PC-3 (cell line): ENCODE data around the gene NUDT3. TPM values are rescaled to one million over a fixed set of nuclear protein-coding genes. Genes with fewer than 3 reads are reported as not detected.
A peak's percentile ranks its signal among the peaks of the same experiment; 100 is the strongest.

Source experiments
- ATAC-seq: fragments of 200-7000 bp; cut with Tn5 transposase; 2 replicates; pipeline ENCODE4 v1.9.1; 2020; ENCODE audit warnings: mild to moderate bottlenecking, moderate library complexity
- BruUV-seq: library from RNA; stranded (reverse); fragments of 400-500 nt; replicated peaks from 2 replicates; lab custom pipeline; 2021; lab: Mats Ljungman, UMichigan
- CTCF ChIA-PET: fragments of 300-600 bp; sonication (Branson Sonifier 250); formaldehyde crosslinking; loops from one replicate; lab custom pipeline; 2022; ENCODE audit warnings: antibody characterized with exemption; lab: Charles Lee
- POLR2A ChIA-PET: fragments of 300-600 bp; sonication (Branson Sonifier 250); formaldehyde crosslinking; loops from one replicate; lab custom pipeline; 2022; ENCODE audit warnings: antibody characterized with exemption; ENCODE audit not compliant: unreplicated experiment; lab: Charles Lee
- DNase-seq: peaks from one replicate; pipeline ENCODE4 v3.0.0-alpha.2; 2015
- H2AFZ ChIP-seq: fragments of 300-600 bp; sonication (generic); 2 replicates; pipeline ENCODE4 v1.6.0; 2016; ENCODE audit warnings: antibody characterized with exemption, low read length
- H3F3A ChIP-seq: fragments of 300-600 bp; sonication (generic); one replicate; pipeline ENCODE4 v1.6.0; 2017; ENCODE audit warnings: antibody characterized with exemption, low read length, control low read depth, mild to moderate bottlenecking; ENCODE audit not compliant: unreplicated experiment
- H3K27ac ChIP-seq: fragments of 300-600 bp; sonication (generic); 2 replicates; pipeline ENCODE4 v1.5.1; 2016; ENCODE audit warnings: mild to moderate bottlenecking, low read length
- H3K27me3 ChIP-seq: fragments of 300-600 bp; sonication (generic); 2 replicates; pipeline ENCODE4 v1.6.1; 2016; ENCODE audit warnings: low read length, mixed read lengths
- H3K36me3 ChIP-seq: fragments of 300-600 bp; sonication (generic); 2 replicates; pipeline ENCODE4 v1.6.1; 2016; ENCODE audit warnings: low read depth, mixed run types, low read length, mixed read lengths
- H3K4me1 ChIP-seq: fragments of 300-600 bp; sonication (generic); 2 replicates; pipeline ENCODE4 v1.5.1; 2016; ENCODE audit warnings: low read length; ENCODE audit not compliant: insufficient read depth
- H3K4me2 ChIP-seq: fragments of 300-600 bp; sonication (generic); 2 replicates; pipeline ENCODE4 v1.6.0; 2016; ENCODE audit warnings: low read length
- H3K4me3 ChIP-seq: fragments of 300-600 bp; sonication (generic); 2 replicates; pipeline ENCODE4 v1.5.1; 2016; ENCODE audit warnings: mild to moderate bottlenecking, low read length, mixed read lengths
- H3K79me2 ChIP-seq: fragments of 300-600 bp; sonication (generic); 2 replicates; pipeline ENCODE4 v1.6.1; 2017; ENCODE audit warnings: low read length, mixed read lengths
- H3K9ac ChIP-seq: fragments of 300-600 bp; sonication (generic); 2 replicates; pipeline ENCODE4 v1.6.0; 2016; ENCODE audit warnings: mild to moderate bottlenecking, low read length
- H3K9me2 ChIP-seq: fragments of 300-600 bp; sonication (generic); replicated peaks from 2 replicates; pipeline ENCODE4 v1.6.1; 2016; ENCODE audit warnings: mixed run types, low read length, mixed read lengths
- H3K9me3 ChIP-seq: fragments of 300-600 bp; sonication (generic); 2 replicates; pipeline ENCODE4 v1.6.1; 2016; ENCODE audit warnings: low read length, mixed read lengths
- H4K20me1 ChIP-seq: fragments of 300-600 bp; sonication (generic); 2 replicates; pipeline ENCODE4 v1.6.1; 2016; ENCODE audit warnings: low read length, mixed read lengths
- EZH2 ChIP-seq: fragments of 300-600 bp; sonication (generic); IDR thresholded peaks from one replicate; pipeline ENCODE4 v1.6.1; 2017; ENCODE audit warnings: antibody characterized with exemption, mild to moderate bottlenecking, low read length; ENCODE audit not compliant: unreplicated experiment
- EZH2phosphoT487 ChIP-seq: fragments of 300-600 bp; sonication (generic); IDR thresholded peaks from 2 replicates; pipeline ENCODE4 v1.6.1; 2018; ENCODE audit warnings: mild to moderate bottlenecking, antibody characterized with exemption, low read length, borderline replicate concordance
- intact Hi-C: fragments of 100-400 bp; cut with micrococcal nuclease; formaldehyde crosslinking; loops from 2 replicates; pipeline ENCODE4 v1.9.0; 2023
- total RNA-seq: library from RNA; depleted of rRNA; stranded (reverse); fragments of >200 nt; gene quantifications from 2 replicates; pipeline ENCODE4 v1.2.3, GENCODE V29; 2014
- TF ChIP-seq, protein P1 (sequence below): fragments of 300-600 bp; sonication (generic); conservative IDR thresholded peaks from 2 replicates; pipeline ENCODE4 v1.5.1; 2017; ENCODE audit warnings: antibody characterized with exemption, low read depth, mild to moderate bottlenecking, low read length

NUDT3 gene
- total RNA-seq, 1 experiment from 2014 or later = 24.6 TPM

DNA sequence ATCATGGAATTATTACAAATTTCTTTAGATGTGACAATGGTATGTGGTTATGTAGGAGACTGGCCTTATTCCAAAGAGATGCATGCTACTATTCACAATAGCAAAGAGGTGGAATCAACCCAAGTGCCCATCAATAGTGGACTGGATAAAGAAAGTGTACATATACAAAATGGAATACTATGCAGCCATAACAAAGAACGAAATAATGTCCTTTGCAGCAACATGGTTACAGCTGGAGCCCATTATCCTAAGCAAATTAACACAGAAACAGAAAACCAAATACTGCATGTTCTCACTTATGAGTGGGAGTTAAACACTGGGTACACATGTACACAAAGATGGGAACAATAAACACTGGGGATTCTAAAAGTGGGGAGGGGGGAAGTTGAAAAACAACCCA is 69.7 kb downstream of the NUDT3 start:
- POLR2A ChIA-PET = no interaction called here
- no peak for ATAC-seq
- intact Hi-C loops = no loop called here

DNA sequence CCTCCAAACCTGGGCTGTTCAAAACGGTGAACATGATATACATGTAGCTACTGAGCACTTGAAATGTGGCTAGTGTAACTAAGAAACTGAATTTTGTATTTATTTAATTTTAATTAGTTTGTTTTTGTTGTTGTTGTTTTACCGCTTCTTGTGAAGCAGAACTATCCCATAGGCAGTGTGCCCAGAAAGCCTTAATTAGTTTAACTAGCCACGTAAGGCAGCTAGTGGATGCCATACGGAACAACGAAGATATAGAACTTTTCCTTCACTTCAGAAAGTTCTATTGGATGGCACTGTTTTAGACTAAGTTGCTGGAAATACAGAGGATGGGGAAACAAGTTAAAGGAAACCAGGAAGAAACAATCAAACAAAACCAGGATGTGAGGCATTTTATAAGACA is 70.6 kb downstream of the NUDT3 start:
- H3K79me2 ChIP-seq = peaks cover 25% of the 10 kb centered on the region; the same call in 1 of the 2 replicates
- no peaks in the 10 kb centered on the region for H3K4me1 ChIP-seq
- H3K9me3 ChIP-seq = no peaks in the 10 kb centered on the region
- DNase-seq (no peak), ATAC-seq (no peak)
- H3K9me2 ChIP-seq = no peaks in the 10 kb centered on the region
- TF ChIP-seq, protein P1, sequence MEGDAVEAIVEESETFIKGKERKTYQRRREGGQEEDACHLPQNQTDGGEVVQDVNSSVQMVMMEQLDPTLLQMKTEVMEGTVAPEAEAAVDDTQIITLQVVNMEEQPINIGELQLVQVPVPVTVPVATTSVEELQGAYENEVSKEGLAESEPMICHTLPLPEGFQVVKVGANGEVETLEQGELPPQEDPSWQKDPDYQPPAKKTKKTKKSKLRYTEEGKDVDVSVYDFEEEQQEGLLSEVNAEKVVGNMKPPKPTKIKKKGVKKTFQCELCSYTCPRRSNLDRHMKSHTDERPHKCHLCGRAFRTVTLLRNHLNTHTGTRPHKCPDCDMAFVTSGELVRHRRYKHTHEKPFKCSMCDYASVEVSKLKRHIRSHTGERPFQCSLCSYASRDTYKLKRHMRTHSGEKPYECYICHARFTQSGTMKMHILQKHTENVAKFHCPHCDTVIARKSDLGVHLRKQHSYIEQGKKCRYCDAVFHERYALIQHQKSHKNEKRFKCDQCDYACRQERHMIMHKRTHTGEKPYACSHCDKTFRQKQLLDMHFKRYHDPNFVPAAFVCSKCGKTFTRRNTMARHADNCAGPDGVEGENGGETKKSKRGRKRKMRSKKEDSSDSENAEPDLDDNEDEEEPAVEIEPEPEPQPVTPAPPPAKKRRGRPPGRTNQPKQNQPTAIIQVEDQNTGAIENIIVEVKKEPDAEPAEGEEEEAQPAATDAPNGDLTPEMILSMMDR = no peak
- TF ChIP-seq EZH2phosphoT487 (no peak), EZH2 (no peak)
- intact Hi-C loops = no loop called here
- H3K4me3 ChIP-seq = no peak overlapping the region
- no peak overlapping the region for H2AFZ ChIP-seq
- no peak overlapping the region for H3K4me2 ChIP-seq
- H3K36me3 ChIP-seq = no peaks in the 10 kb centered on the region
- H3K27ac ChIP-seq = no peak overlapping the region
- no peaks in the 10 kb centered on the region for H3F3A ChIP-seq
- CTCF ChIA-PET = no interaction called here
- no TSS peak for BruUV-seq
- POLR2A ChIA-PET = no interaction called here
- H3K9ac ChIP-seq = no peak overlapping the region
- no peaks in the 10 kb centered on the region for H4K20me1 ChIP-seq
- no peaks in the 10 kb centered on the region for H3K27me3 ChIP-seq

More for the DNA sequence above, 69.7 kb downstream of the NUDT3 start:
- BruUV-seq = no TSS peak
- no peak for TF ChIP-seq EZH2
- no peak for TF ChIP-seq EZH2phosphoT487
- TF ChIP-seq, protein P1 = no peak
- CTCF ChIA-PET = no interaction called here
- Histone ChIP-seq H3K27me3 (no peaks in the 10 kb centered on the region), H3K4me1 (no peaks in the 10 kb centered on the region), H3K79me2 (0 out of 2 replicates have a peak, but pooled peaks cover 16% of the 10 kb centered on the region), H3K27ac (no peak overlapping the region), H3K9me2 (no peaks in the 10 kb centered on the region), H3K4me3 (no peak overlapping the region), H3K9me3 (no peaks in the 10 kb centered on the region), H3K36me3 (no peaks in the 10 kb centered on the region), H2AFZ (no peak overlapping the region), H4K20me1 (no peaks in the 10 kb centered on the region), H3F3A (no peaks in the 10 kb centered on the region), H3K4me2 (no peak overlapping the region), H3K9ac (no peak overlapping the region)
- DNase-seq = no peak

DNA sequence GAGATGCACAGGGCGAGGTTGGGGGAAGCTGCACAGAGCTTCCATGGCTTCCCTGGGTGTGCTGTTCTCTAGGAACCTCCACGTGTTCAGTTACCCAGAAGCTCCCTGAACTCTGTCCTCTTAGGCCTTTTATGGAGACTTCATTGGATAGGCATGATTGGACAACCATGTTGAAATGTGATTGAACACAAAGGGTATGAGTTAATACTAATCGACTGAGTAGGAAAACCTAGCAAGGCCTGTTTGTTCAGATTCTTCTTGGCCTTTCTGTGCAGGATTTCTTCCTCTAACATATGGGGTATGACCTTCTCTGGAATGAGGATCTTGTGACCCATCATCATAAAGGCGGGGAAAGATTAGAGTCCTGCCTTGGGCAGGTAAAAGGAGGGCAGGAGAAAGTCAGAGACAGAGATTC is 73.0 kb downstream of the NUDT3 start:
- Histone ChIP-seq H3K79me2 (peaks cover 28% of the 10 kb centered on the region; the same call in 1 of the 2 replicates), H3K9ac (no peak overlapping the region), H3K9me3 (no peaks in the 10 kb centered on the region), H3K27ac (no peak overlapping the region), H3K9me2 (no peaks in the 10 kb centered on the region), H3K4me1 (no peaks in the 10 kb centered on the region), H3K4me3 (no peak overlapping the region), H3F3A (no peaks in the 10 kb centered on the region), H3K4me2 (no peak overlapping the region), H3K27me3 (no peaks in the 10 kb centered on the region), H2AFZ (no peak overlapping the region), H3K36me3 (no peaks in the 10 kb centered on the region), H4K20me1 (no peaks in the 10 kb centered on the region)
- DNase-seq (peak; percentile 46), ATAC-seq (no peak)
- POLR2A ChIA-PET = no interaction called here
- TF ChIP-seq EZH2phosphoT487 = no peak
- no peak for TF ChIP-seq EZH2
- TF ChIP-seq, protein P1 = no peak
- BruUV-seq = no TSS peak
- intact Hi-C loops = no loop called here
- CTCF ChIA-PET = no interaction called here
